Activated CD8-positive, alpha-beta memory T cell treated with anti-CD3 and anti-CD28 coated beads for 36 hours (primary cell): Measurements from ENCODE around the gene CCDC50. TPM values are rescaled to one million over a fixed set of nuclear protein-coding genes. Genes with fewer than 3 reads are reported as not detected.

Source experiments
- CTCF ChIA-PET: fragments of 350-600 bp; sonication (Branson Sonifier 250); formaldehyde crosslinking; loops from one replicate; lab custom pipeline; 2021; ENCODE audit warnings: antibody characterized with exemption; lab: Charles Lee
- POLR2A ChIA-PET: fragments of 350-600 bp; sonication (Branson Sonifier 250); formaldehyde crosslinking; loops from one replicate; lab custom pipeline; 2021; ENCODE audit warnings: antibody characterized with exemption; lab: Charles Lee
- total RNA-seq, 2 experiments: library from RNA; stranded (reverse); gene quantifications; one replicate each; pipeline ENCODE4 v1.2.3, GENCODE V29; 2021

Gene CCDC50
- total RNA-seq, 2 experiments from 2014 or later = 15.6 to 16.4 TPM

- CTCF ChIA-PET = no interaction called here
- POLR2A ChIA-PET = no interaction called here
Observed at GRCh38 chr3:191368755-191369615, 39.8 kb downstream of the CCDC50 start.

GRCh38 chr3:191369616-191370010 is 40.4 kb downstream of the CCDC50 start:
- POLR2A ChIA-PET = no interaction called here
- CTCF ChIA-PET = no interaction called here

GRCh38 chr3:191372122-191372521 is 42.9 kb downstream of the CCDC50 start:
- ChIA-PET CTCF (no interaction called here), POLR2A (no interaction called here)

- CTCF ChIA-PET = no interaction called here
Observed at GRCh38 chr3:191373327-191373726, 44.1 kb downstream of the CCDC50 start.

GRCh38 chr3:191376516-191377141 is 47.4 kb downstream of the CCDC50 start:
- CTCF ChIA-PET = no interaction called here
- POLR2A ChIA-PET = no interaction called here

More at GRCh38 chr3:191373327-191373726, 44.1 kb downstream of the CCDC50 start:
- POLR2A ChIA-PET = no interaction called here

- ChIA-PET CTCF (no interaction called here), POLR2A (no interaction called here)
Observed at GRCh38 chr3:191378142-191378812, 49.1 kb downstream of the CCDC50 start.

- ChIA-PET CTCF (no interaction called here), POLR2A (no interaction called here)
Observed at GRCh38 chr3:191379446-191379845, 50.3 kb downstream of the CCDC50 start.

- POLR2A ChIA-PET = no interaction called here
- CTCF ChIA-PET = no interaction called here
Observed at GRCh38 chr3:191380001-191380400, 50.8 kb downstream of the CCDC50 start.

- ChIA-PET CTCF (no interaction called here), POLR2A (no interaction called here)
Observed at GRCh38 chr3:191381303-191381702, 52.1 kb downstream of the CCDC50 start.

GRCh38 chr3:191382661-191383060 is 53.5 kb downstream of the CCDC50 start:
- ChIA-PET POLR2A (no interaction called here), CTCF (no interaction called here)

GRCh38 chr3:191383124-191383523 is 53.9 kb downstream of the CCDC50 start:
- ChIA-PET CTCF (no interaction called here), POLR2A (no interaction called here)

- CTCF ChIA-PET = no interaction called here
Observed at GRCh38 chr3:191385101-191385500, 55.9 kb downstream of the CCDC50 start.

GRCh38 chr3:191387441-191388077 is 58.4 kb downstream of the CCDC50 start:
- ChIA-PET POLR2A (no interaction called here), CTCF (no interaction called here)

More at GRCh38 chr3:191385101-191385500, 55.9 kb downstream of the CCDC50 start:
- POLR2A ChIA-PET = no interaction called here

GRCh38 chr3:191388823-191389222 is 59.6 kb downstream of the CCDC50 start:
- CTCF ChIA-PET = no interaction called here
- POLR2A ChIA-PET = no interaction called here

- CTCF ChIA-PET = no interaction called here
- POLR2A ChIA-PET = no interaction called here
Observed at GRCh38 chr3:191390580-191390979, 61.4 kb downstream of the CCDC50 start.

- POLR2A ChIA-PET = no interaction called here
Observed at GRCh38 chr3:191391861-191392808, 62.9 kb downstream of the CCDC50 start.

GRCh38 chr3:191393146-191393545 is 64.0 kb downstream of the CCDC50 start:
- POLR2A ChIA-PET = interaction anchor here (0.7 kb wide), 1 partner anchor 313 kb away, joined by 3 read pairs; no protein-coding TSS in a partner anchor

More at GRCh38 chr3:191391861-191392808, 62.9 kb downstream of the CCDC50 start:
- CTCF ChIA-PET = no interaction called here

GRCh38 chr3:191397771-191398170 is 68.6 kb downstream of the CCDC50 start:
- ChIA-PET CTCF (no interaction called here), POLR2A (no interaction called here)

More at GRCh38 chr3:191393146-191393545, 64.0 kb downstream of the CCDC50 start:
- CTCF ChIA-PET = no interaction called here

- ChIA-PET POLR2A (no interaction called here), CTCF (no interaction called here)
Observed at GRCh38 chr3:191398607-191399006, 69.4 kb downstream of the CCDC50 start.
